MCF 10A (cell line): ENCODE results near the gene ABCB8. TPM values are rescaled to one million over a fixed set of nuclear protein-coding genes. Genes with fewer than 3 reads are reported as not detected.

Source experiments
- BruUV-seq: library from RNA; stranded (reverse); fragments of 400-500 nt; replicated peaks from 2 replicates; lab custom pipeline; 2021; lab: Mats Ljungman, UMichigan
- CTCF ChIA-PET: fragments of 300-600 bp; sonication (Branson Sonifier 250); formaldehyde crosslinking; extraction: SDS; loops from one replicate; lab custom pipeline; 2021; ENCODE audit warnings: antibody characterized with exemption, inconsistent platforms; lab: Yijun Ruan, JAX
- POLR2A ChIA-PET: fragments of 300-600, 350-650 bp; sonication (Branson Sonifier 250); formaldehyde crosslinking; extraction: SDS; loops from one replicate; lab custom pipeline; 2020; ENCODE audit warnings: antibody characterized with exemption, inconsistent platforms; lab: Yijun Ruan, JAX
- DNase-seq: peaks from one replicate; pipeline ENCODE4 v3.0.0-alpha.2; 2018; ENCODE audit not compliant: unreplicated experiment
- H3K27ac Mint-ChIP-seq: one replicate; pipeline ENCODE4 v1.8.0; 2022; ENCODE audit warnings: mild to moderate bottlenecking, low read depth, mixed read lengths; ENCODE audit not compliant: unreplicated experiment
- H3K27me3 Mint-ChIP-seq: one replicate; pipeline ENCODE4 v1.8.0; 2022; ENCODE audit warnings: mixed read lengths; ENCODE audit not compliant: insufficient read depth, unreplicated experiment
- H3K36me3 Mint-ChIP-seq: one replicate; pipeline ENCODE4 v1.8.0; 2022; ENCODE audit warnings: mild to moderate bottlenecking, moderate library complexity, mixed read lengths; ENCODE audit not compliant: insufficient read depth, unreplicated experiment
- H3K4me1 Mint-ChIP-seq: one replicate; pipeline ENCODE4 v1.8.0; 2022; ENCODE audit warnings: mixed read lengths; ENCODE audit not compliant: insufficient read depth, unreplicated experiment
- H3K4me3 Mint-ChIP-seq: one replicate; pipeline ENCODE4 v1.8.0; 2022; ENCODE audit warnings: mild to moderate bottlenecking, moderate library complexity, mixed read lengths; ENCODE audit not compliant: unreplicated experiment
- H3K9me3 Mint-ChIP-seq: one replicate; pipeline ENCODE4 v1.8.0; 2022; ENCODE audit warnings: mixed read lengths; ENCODE audit not compliant: unreplicated experiment
- intact Hi-C: fragments of 100-400 bp; cut with micrococcal nuclease; formaldehyde crosslinking; loops from 2 replicates; pipeline ENCODE4 v1.14.1; 2022
- total RNA-seq: library from RNA; stranded (reverse); gene quantifications from 2 replicates; pipeline ENCODE4 v1.2.3, GENCODE V29; 2022
- TF ChIP-seq, protein P1 (sequence below): fragments of 200-600 bp; IDR thresholded peaks from one replicate; pipeline ENCODE4 v1.8.0; 2022; ENCODE audit warnings: antibody characterized with exemption, mild to moderate bottlenecking; ENCODE audit not compliant: unreplicated experiment

The ABCB8 gene
- total RNA-seq, 1 experiment from 2014 or later: 73.4 TPM

DNA sequence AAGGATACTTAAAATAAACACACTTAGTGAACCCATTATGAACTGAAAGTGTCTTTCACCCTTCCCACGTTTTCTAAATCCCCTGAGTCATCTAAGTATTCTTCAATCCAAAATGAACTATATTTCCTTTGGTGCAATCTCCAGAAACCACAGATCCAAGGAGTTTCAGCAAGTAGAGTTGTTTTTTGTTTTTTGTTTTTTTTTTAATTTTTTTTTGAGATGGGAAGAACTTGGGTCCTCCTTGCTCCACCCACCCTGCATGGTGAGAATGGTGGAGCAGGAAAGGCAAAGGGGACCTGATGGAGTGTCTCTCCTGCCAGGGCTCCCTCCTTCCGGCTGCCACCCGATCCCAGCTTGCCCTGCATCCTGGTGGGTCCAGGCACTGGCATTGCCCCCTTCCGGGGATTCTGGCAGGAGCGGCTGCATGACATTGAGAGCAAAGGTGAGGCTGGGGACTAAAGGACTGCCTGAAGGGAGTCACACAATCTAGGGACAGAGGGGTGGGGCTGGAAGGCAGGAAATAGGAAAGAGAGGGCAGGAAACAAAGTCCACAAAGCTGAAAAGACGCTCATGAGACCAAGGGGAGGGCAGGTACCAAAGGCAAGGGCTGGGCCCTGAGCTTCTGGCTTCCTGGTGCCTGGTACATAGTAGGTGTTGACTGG lies 16.1 kb upstream of the ABCB8 start:
- peaks cover 10% of the 10 kb centered on the region for H3K27me3 Mint-ChIP-seq
- POLR2A ChIA-PET: interaction anchor here (0.7 kb wide), 1 partner anchor 927 kb away, joined by 3 read pairs; no protein-coding TSS in a partner anchor
- CTCF ChIA-PET: interaction anchor here (0.6 to 1.6 kb wide), 4 partner anchors 49 to 310 kb away, joined by 3 to 9 read pairs (median 4); no protein-coding TSS in a partner anchor
- H3K4me1 Mint-ChIP-seq: peaks cover 31% of the 10 kb centered on the region
- no TSS peak for BruUV-seq
- no peaks in the 10 kb centered on the region for H3K36me3 Mint-ChIP-seq
- no peak overlapping the region for H3K4me3 Mint-ChIP-seq
- no peak for DNase-seq
- H3K27ac Mint-ChIP-seq: no peak overlapping the region
- TF ChIP-seq, protein P1, sequence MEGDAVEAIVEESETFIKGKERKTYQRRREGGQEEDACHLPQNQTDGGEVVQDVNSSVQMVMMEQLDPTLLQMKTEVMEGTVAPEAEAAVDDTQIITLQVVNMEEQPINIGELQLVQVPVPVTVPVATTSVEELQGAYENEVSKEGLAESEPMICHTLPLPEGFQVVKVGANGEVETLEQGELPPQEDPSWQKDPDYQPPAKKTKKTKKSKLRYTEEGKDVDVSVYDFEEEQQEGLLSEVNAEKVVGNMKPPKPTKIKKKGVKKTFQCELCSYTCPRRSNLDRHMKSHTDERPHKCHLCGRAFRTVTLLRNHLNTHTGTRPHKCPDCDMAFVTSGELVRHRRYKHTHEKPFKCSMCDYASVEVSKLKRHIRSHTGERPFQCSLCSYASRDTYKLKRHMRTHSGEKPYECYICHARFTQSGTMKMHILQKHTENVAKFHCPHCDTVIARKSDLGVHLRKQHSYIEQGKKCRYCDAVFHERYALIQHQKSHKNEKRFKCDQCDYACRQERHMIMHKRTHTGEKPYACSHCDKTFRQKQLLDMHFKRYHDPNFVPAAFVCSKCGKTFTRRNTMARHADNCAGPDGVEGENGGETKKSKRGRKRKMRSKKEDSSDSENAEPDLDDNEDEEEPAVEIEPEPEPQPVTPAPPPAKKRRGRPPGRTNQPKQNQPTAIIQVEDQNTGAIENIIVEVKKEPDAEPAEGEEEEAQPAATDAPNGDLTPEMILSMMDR: no peak
- intact Hi-C loops: no loop called here
- no peaks in the 10 kb centered on the region for H3K9me3 Mint-ChIP-seq

DNA sequence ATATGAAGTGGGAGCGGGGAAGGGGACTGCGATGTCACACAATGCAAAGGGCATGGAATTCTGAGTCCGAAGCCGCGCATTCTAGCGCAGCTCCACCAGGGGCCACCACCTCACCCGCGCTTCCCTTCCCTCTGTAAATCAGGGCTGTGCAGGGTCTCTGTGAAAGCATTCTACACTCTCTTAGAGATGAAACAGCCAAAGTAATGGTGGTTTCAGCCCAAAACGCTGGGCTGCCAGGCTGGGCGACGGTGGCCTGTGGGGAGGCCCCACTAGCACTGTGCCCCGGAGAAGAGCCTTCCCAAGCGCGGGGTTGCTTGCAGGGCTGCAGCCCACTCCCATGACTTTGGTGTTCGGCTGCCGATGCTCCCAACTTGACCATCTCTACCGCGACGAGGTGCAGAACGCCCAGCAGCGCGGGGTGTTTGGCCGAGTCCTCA lies 15.3 kb upstream of the ABCB8 start:
- no peak overlapping the region for H3K27ac Mint-ChIP-seq
- no peaks in the 10 kb centered on the region for H3K36me3 Mint-ChIP-seq
- no peaks in the 10 kb centered on the region for H3K9me3 Mint-ChIP-seq
- peaks cover 24% of the 10 kb centered on the region for H3K4me1 Mint-ChIP-seq
- ChIA-PET CTCF (interaction anchor here (1.5 kb wide), 1 partner anchor 49 kb away, joined by 4 read pairs; no protein-coding TSS in a partner anchor), POLR2A (no interaction called here)
- intact Hi-C loops: no loop called here
- no TSS peak for BruUV-seq
- peaks cover 11% of the 10 kb centered on the region for H3K27me3 Mint-ChIP-seq
- TF ChIP-seq, protein P1: peak; percentile 31
- peak; percentile 35 for DNase-seq
- H3K4me3 Mint-ChIP-seq: no peak overlapping the region

DNA sequence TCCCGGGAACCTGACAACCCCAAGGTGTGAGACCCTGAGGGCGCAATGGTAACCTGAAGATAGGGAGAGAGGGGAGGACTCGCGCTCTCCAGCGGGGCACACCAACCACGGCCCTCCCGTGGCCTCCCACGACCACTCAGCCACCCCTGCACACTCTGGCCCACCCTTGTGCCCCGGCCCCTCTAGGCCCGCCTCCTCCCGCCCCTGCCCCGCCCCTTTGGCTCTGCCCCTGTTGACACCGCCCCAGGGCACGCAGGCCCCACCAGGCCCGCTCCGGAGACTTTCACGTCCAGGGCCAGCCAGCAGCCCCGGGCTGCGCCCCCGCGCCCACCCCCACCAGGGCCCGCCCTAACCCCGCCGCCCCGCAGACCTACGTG lies 14.9 kb upstream of the ABCB8 start:
- peaks cover 11% of the 10 kb centered on the region for H3K27me3 Mint-ChIP-seq
- no peak overlapping the region for H3K27ac Mint-ChIP-seq
- H3K4me3 Mint-ChIP-seq: no peak overlapping the region
- no peaks in the 10 kb centered on the region for H3K36me3 Mint-ChIP-seq
- no TSS peak for BruUV-seq
- peaks cover 21% of the 10 kb centered on the region for H3K4me1 Mint-ChIP-seq
- CTCF ChIA-PET: interaction anchor here (0.5 to 1.9 kb wide), 2 partner anchors 115 to 1635 kb away, joined by 5 to 8 read pairs; no protein-coding TSS in a partner anchor
- POLR2A ChIA-PET: no interaction called here
- DNase-seq: no peak
- intact Hi-C loops: no loop called here
- TF ChIP-seq, protein P1: no peak
- H3K9me3 Mint-ChIP-seq: no peaks in the 10 kb centered on the region

DNA sequence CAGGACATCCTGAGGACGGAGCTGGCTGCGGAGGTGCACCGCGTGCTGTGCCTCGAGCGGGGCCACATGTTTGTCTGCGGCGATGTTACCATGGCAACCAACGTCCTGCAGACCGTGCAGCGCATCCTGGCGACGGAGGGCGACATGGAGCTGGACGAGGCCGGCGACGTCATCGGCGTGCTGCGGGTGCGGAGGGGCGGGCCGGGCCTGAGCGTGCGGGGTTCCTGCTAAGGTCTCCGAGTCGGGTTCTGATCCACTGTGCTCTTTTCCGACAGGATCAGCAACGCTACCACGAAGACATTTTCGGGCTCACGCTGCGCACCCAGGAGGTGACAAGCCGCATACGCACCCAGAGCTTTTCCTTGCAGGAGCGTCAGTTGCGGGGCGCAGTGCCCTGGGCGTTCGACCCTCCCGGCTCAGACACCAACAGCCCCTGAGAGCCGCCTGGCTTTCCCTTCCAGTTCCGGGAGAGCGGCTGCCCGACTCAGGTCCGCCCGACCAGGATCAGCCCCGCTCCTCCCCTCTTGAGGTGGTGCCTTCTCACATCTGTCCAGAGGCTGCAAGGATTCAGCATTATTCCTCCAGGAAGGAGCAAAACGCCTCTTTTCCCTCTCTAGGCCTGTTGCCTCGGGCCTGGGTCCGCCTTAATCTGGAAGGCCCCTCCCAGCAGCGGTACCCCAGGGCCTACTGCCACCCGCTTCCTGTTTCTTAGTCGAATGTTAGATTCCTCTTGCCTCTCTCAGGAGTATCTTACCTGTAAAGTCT lies 14.3 kb upstream of the ABCB8 start:
- BruUV-seq: no TSS peak
- intact Hi-C loops: no loop called here
- no peak overlapping the region for H3K27ac Mint-ChIP-seq

More for the DNA sequence above, 14.3 kb upstream of the ABCB8 start:
- H3K4me1 Mint-ChIP-seq: peaks cover 21% of the 10 kb centered on the region
- POLR2A ChIA-PET: no interaction called here
- no peak overlapping the region for H3K4me3 Mint-ChIP-seq
- TF ChIP-seq, protein P1: no peak
- H3K27me3 Mint-ChIP-seq: peaks cover 12% of the 10 kb centered on the region
- CTCF ChIA-PET: interaction anchor here (0.5 to 1.9 kb wide), 4 partner anchors 16 to 1634 kb away, joined by 3 to 8 read pairs (median 4); no protein-coding TSS in a partner anchor
- H3K36me3 Mint-ChIP-seq: no peaks in the 10 kb centered on the region
- no peaks in the 10 kb centered on the region for H3K9me3 Mint-ChIP-seq
- no peak for DNase-seq
